ENCODE data around the gene BTD.

DNA sequence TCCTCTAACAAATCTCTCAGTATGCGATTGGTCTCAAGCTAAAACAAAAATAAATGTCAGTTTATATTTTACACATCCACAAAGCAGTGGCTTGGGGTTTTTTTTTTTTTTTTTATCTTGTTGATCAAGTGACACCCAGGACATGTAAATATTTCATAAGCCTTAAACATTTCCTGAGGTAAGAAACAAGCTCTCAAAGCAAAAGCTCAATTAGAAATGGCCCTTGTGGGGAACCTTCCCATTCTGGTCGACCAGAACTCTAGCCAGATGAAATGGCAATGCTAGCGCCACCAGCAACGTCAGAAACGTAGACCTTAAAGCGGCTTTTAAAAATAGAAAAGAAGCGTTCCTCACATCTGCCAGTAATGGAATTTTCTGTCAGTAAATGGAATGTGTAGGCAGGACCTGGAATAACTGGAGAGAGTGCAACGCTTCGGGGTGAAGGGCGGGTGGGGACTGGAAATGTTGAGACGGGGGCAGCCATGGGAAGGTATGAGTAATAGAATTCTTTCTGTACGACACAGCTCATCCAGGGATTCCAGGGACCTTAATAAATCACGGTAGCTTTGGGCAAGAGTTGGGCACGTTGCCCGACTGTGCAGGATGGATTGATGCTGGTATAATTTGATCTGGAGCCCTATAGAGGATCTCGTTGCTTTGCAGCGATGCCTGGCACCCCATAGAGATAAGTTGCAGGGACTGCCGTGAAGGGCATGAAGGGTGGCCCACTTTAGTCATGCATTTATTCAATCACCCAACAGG lies 44.4 kb downstream of the BTD start:
- TF ChIP-seq, protein P1, sequence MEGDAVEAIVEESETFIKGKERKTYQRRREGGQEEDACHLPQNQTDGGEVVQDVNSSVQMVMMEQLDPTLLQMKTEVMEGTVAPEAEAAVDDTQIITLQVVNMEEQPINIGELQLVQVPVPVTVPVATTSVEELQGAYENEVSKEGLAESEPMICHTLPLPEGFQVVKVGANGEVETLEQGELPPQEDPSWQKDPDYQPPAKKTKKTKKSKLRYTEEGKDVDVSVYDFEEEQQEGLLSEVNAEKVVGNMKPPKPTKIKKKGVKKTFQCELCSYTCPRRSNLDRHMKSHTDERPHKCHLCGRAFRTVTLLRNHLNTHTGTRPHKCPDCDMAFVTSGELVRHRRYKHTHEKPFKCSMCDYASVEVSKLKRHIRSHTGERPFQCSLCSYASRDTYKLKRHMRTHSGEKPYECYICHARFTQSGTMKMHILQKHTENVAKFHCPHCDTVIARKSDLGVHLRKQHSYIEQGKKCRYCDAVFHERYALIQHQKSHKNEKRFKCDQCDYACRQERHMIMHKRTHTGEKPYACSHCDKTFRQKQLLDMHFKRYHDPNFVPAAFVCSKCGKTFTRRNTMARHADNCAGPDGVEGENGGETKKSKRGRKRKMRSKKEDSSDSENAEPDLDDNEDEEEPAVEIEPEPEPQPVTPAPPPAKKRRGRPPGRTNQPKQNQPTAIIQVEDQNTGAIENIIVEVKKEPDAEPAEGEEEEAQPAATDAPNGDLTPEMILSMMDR (IDR thresholded peaks at IDR 0.05), result no peak
- TF ChIP-seq POLR2A (IDR thresholded peaks at IDR 0.05) (no peak), POLR2AphosphoS5 (IDR thresholded peaks at IDR 0.05) (peak in 3 of 4 donors; percentile 52 to 59 (median 57))
